Neutrophil (primary cell): ENCODE data around the gene LILRA1.
A peak's percentile ranks its signal among the peaks of the same experiment; 100 is the strongest.
"Not testable (repeated sequence)": the region's sequence is repeated elsewhere in the genome, so short reads cannot be mapped to it uniquely, and the experiment has no call there.

Source experiments
- H3K27ac ChIP-seq: fragments of 200-600 bp; sonication (generic); 2 replicates; pipeline ENCODE4 v1.5.1; 2016; ENCODE audit warnings: mild to moderate bottlenecking, moderate library complexity
- H3K27me3 ChIP-seq: fragments of 200-600 bp; sonication (generic); 2 replicates; pipeline ENCODE4 v1.6.0; 2016; ENCODE audit warnings: mild to moderate bottlenecking
- H3K36me3 ChIP-seq: fragments of 200-600 bp; sonication (generic); 2 replicates; pipeline ENCODE4 v1.5.1; 2017
- H3K4me1 ChIP-seq, 2 experiments: fragments of 200-600 bp in 1 of 2; sonication (generic) in 1 of 2; 1 replicate in 1 of 2; 2 replicates in 1 of 2; pipeline versions ENCODE4 v1.5.1 to v1.6.1; 2013 to 2016; ENCODE audit warnings: low read depth in 1 of 2, low read length in 1 of 2, mild to moderate bottlenecking in 1 of 2, moderate library complexity in 1 of 2; ENCODE audit not compliant: control insufficient read depth in 1 of 2, insufficient read depth in 1 of 2
- H3K4me3 ChIP-seq, 2 experiments: fragments of 200-600 bp in 1 of 2; sonication (generic) in 1 of 2; 1 replicate in 1 of 2; 2 replicates in 1 of 2; pipeline ENCODE4 v1.5.1; 2013 to 2016; ENCODE audit warnings: low read depth in 1 of 2, low read length in 1 of 2, mild to moderate bottlenecking in 1 of 2, moderate library complexity in 1 of 2
- H3K9me3 ChIP-seq: fragments of 200-600 bp; sonication (generic); 2 replicates; pipeline ENCODE4 v1.5.1; 2016
- TF ChIP-seq, protein P1 (sequence below): fragments of 200-600 bp; sonication (generic); IDR thresholded peaks from 2 replicates; pipeline ENCODE4 v1.5.1; 2016; ENCODE audit warnings: antibody characterized with exemption

LILRA1 gene

GRCh38 chr19:54570316-54570715, 23.1 kb upstream of the LILRA1 start:
- H3K36me3 ChIP-seq = peaks cover 12% of the 10 kb centered on the region
- no peak overlapping the region for H3K4me3 ChIP-seq
- peaks cover 35 to 37% of the 10 kb centered on the region in 2 experiments for H3K4me1 ChIP-seq
- TF ChIP-seq, protein P1, sequence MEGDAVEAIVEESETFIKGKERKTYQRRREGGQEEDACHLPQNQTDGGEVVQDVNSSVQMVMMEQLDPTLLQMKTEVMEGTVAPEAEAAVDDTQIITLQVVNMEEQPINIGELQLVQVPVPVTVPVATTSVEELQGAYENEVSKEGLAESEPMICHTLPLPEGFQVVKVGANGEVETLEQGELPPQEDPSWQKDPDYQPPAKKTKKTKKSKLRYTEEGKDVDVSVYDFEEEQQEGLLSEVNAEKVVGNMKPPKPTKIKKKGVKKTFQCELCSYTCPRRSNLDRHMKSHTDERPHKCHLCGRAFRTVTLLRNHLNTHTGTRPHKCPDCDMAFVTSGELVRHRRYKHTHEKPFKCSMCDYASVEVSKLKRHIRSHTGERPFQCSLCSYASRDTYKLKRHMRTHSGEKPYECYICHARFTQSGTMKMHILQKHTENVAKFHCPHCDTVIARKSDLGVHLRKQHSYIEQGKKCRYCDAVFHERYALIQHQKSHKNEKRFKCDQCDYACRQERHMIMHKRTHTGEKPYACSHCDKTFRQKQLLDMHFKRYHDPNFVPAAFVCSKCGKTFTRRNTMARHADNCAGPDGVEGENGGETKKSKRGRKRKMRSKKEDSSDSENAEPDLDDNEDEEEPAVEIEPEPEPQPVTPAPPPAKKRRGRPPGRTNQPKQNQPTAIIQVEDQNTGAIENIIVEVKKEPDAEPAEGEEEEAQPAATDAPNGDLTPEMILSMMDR = no peak
- H3K27me3 ChIP-seq = no peaks in the 10 kb centered on the region
- H3K9me3 ChIP-seq = no peaks in the 10 kb centered on the region
- no peak overlapping the region for H3K27ac ChIP-seq

DNA sequence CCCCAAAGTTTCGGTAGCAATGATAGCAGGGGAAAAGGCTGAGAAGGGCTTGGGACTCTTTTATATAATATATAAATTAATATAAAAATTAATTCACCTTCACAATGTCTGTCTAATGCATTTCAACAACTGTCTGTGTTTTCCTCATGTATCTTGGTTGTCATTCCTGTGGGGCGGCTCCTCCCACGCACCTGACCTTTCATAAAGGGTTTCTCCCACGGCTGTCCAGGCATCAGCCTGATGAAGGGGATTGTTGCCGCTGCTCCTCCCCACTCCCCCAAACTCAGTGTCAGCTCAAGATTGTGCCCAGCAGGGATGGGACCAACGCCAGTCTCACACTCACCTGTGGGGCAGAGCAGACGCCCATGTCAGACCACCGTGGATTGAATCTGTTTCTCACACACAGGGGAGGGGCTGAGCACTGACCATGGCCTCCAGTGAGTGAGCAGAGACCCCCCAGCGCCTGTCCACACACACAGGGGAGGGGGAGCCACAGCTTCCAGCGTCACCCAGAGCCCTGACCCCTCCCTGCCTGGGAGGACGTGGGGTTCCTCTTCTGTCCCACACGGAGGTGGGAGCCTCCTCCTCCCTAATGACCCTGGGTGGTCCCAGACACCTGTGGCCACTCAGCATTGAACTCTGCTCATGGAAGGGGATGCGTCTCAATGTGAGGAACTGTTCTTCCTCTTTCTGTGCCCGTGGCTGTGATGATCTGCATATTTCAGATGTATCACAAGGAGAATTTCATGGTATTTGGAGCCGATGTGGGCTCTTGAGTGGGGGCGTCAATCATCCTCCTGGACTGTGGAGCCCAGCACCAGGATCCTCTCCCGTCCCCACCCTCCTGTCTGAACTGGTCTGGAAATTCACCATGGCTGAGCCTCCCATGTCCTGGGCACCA, 21.5 kb upstream of the LILRA1 start:
- H3K4me3 ChIP-seq = peak overlapping the region; percentile 78 to 89
- H3K4me1 ChIP-seq = peaks cover 51 to 52% of the 10 kb centered on the region in 2 experiments
- not testable (repeated sequence) for H3K27me3 ChIP-seq, H3K9me3 ChIP-seq
- H3K36me3 ChIP-seq = peaks cover 28% of the 10 kb centered on the region
- H3K27ac ChIP-seq = peak overlapping the region; percentile 99

GRCh38 chr19:54572696-54573311, 20.6 kb upstream of the LILRA1 start:
- H3K36me3 ChIP-seq = peaks cover 37% of the 10 kb centered on the region
- no peaks in the 10 kb centered on the region for H3K9me3 ChIP-seq
- H3K4me1 ChIP-seq = peaks cover 59 to 60% of the 10 kb centered on the region in 2 experiments
- H3K4me3 ChIP-seq = peak overlapping the region; percentile 78 to 89
- TF ChIP-seq, protein P1 = peak; percentile 12
- H3K27ac ChIP-seq = peak overlapping the region; percentile 99
- no peaks in the 10 kb centered on the region for H3K27me3 ChIP-seq

DNA sequence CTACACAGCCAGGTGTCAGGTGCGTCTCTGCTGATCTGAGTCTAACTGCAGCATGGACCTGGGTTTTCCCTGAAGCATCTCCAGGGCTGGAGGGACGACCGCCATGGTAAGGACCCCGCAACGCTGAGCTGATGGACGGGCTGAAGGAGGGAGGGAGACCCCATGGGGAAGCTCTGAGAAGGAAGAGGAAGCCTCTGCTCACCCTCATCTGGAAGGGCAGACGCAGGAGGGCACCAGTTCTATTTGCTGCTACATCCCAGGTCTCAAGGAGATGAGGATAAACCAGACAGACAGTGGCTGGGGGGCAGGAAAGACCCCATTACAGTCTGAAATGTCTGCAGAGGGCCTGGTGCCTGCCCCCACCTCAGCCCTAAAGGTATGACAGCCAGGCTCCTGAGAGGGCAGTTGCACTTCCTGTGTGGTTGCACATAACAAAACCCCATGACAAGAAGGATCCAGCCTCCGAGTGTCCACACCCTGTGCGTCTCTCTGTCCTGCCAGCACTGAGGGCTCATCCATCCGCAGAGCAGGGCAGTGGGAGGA, 20.0 kb upstream of the LILRA1 start, which contains the start of gene LILRA2:
Gene LILRA2, plus strand, starts transcription at position 461 of the 543 bp plus-strand sequence. CDS start 89 bp downstream, outside the sequence.
- Histone ChIP-seq H3K27ac (peak within 1 kb of the TSS; percentile 99), H3K36me3 (peaks cover 43% of the 10 kb centered on the region), H3K9me3 (no peaks in the 10 kb centered on the region), H3K27me3 (no peaks in the 10 kb centered on the region), H3K4me1 (peaks cover 62 to 63% of the 10 kb centered on the region in 2 experiments), H3K4me3 (peak within 1 kb of the TSS; percentile 78 to 89)
- TF ChIP-seq, protein P1 = no peak

- no peaks in the 10 kb centered on the region for H3K9me3 ChIP-seq
These were observed 19.4 kb upstream of the LILRA1 start for GRCh38 chr19:54574051-54574450.

More at GRCh38 chr19:54574051-54574450, 19.4 kb upstream of the LILRA1 start:
- H3K4me1 ChIP-seq = peaks cover 63 to 66% of the 10 kb centered on the region in 2 experiments
- H3K27ac ChIP-seq = peak overlapping the region; percentile 99
- peaks cover 46% of the 10 kb centered on the region for H3K36me3 ChIP-seq
- TF ChIP-seq, protein P1 = no peak
- peak overlapping the region; percentile 78 to 89 for H3K4me3 ChIP-seq
- H3K27me3 ChIP-seq = no peaks in the 10 kb centered on the region
